Measurements from ENCODE around the gene VAMP2. TPM values are rescaled to one million over a fixed set of nuclear protein-coding genes. Genes with fewer than 3 reads are reported as not detected.

The VAMP2 gene
- total RNA-seq: 2.8 and 4.6 TPM in 2 replicates

- DNase-seq (ENCODE audit: low read depth in 2 of 2): peak; percentile 72 to 82
Observed at GRCh38 chr17:8162233-8162996, at the start of gene VAMP2. Gene VAMP2 (minus strand): TSS chr17:8162948. CDS start chr17:8162879, 69 bp downstream.

- peak in 1 of 2 donors; percentile 18 for DNase-seq (ENCODE audit: low read depth in 2 of 2)
Observed at GRCh38 chr17:8210761-8211458, 48.2 kb upstream of the VAMP2 start.

GRCh38 chr17:8209907-8210760 lies 47.4 kb upstream of the VAMP2 start, which contains the start of gene AURKB:
Gene AURKB (minus strand): TSS chr17:8210575. CDS start chr17:8210224, 351 bp downstream.
- DNase-seq (ENCODE audit: low read depth in 2 of 2): peak; percentile 97 to 98

- DNase-seq (ENCODE audit: low read depth in 2 of 2): no peak
Observed at GRCh38 chr17:8206536-8206935, 43.8 kb upstream of the VAMP2 start.

GRCh38 chr17:8204761-8205555 lies 42.2 kb upstream of the VAMP2 start:
- no peak for DNase-seq (ENCODE audit: low read depth in 2 of 2)

GRCh38 chr17:8192070-8192815 lies 29.5 kb upstream of the VAMP2 start:
- DNase-seq (ENCODE audit: low read depth in 2 of 2): peak; percentile 93 to 94

- DNase-seq (ENCODE audit: low read depth in 2 of 2): no peak
Observed at GRCh38 chr17:8190506-8190905, 27.8 kb upstream of the VAMP2 start.

GRCh38 chr17:8189711-8190477 lies 27.1 kb upstream of the VAMP2 start, which contains the start of gene BORCS6:
Gene BORCS6 (minus strand): TSS chr17:8190180. CDS start chr17:8190140, 40 bp downstream.
- peak; percentile 97 to 99 for DNase-seq (ENCODE audit: low read depth in 2 of 2)

GRCh38 chr17:8189041-8189710 lies 26.4 kb upstream of the VAMP2 start:
- peak; percentile 42 to 45 for DNase-seq (ENCODE audit: low read depth in 2 of 2)

- no peak for DNase-seq (ENCODE audit: low read depth in 2 of 2)
Observed at GRCh38 chr17:8188263-8188839, 25.6 kb upstream of the VAMP2 start.

GRCh38 chr17:8187517-8188262 lies 24.9 kb upstream of the VAMP2 start:
- peak; percentile 97 to 98 for DNase-seq (ENCODE audit: low read depth in 2 of 2)

- DNase-seq (ENCODE audit: low read depth in 2 of 2): peak; percentile 95 to 96
Observed at GRCh38 chr17:8186787-8187516, 24.2 kb upstream of the VAMP2 start.

GRCh38 chr17:8186446-8186786 lies 23.7 kb upstream of the VAMP2 start:
- DNase-seq (ENCODE audit: low read depth in 2 of 2): no peak

- DNase-seq (ENCODE audit: low read depth in 2 of 2): peak; percentile 80 to 86
Observed at GRCh38 chr17:8185582-8186445, 23.1 kb upstream of the VAMP2 start.

GRCh38 chr17:8176998-8177731 lies 14.4 kb upstream of the VAMP2 start:
- no peak for DNase-seq (ENCODE audit: low read depth in 2 of 2)
